HL-60/S4 treated with retinoic acid at 250 ng/mL for 4 days and 3 days (cell line): Measurements from ENCODE around the gene SPRYD3.
"Not testable (repeated sequence)": the region's sequence is repeated elsewhere in the genome, so short reads cannot be mapped to it uniquely, and the experiment has no call there.

Experiments used
- in situ Hi-C: fragments of 300-500 bp; cut with MboI; formaldehyde crosslinking; loops from 2 replicates; pipeline ENCODE4 v1.7.0; 2022; ENCODE audit warnings: low sequenced_read_pairs

SPRYD3 gene

DNA sequence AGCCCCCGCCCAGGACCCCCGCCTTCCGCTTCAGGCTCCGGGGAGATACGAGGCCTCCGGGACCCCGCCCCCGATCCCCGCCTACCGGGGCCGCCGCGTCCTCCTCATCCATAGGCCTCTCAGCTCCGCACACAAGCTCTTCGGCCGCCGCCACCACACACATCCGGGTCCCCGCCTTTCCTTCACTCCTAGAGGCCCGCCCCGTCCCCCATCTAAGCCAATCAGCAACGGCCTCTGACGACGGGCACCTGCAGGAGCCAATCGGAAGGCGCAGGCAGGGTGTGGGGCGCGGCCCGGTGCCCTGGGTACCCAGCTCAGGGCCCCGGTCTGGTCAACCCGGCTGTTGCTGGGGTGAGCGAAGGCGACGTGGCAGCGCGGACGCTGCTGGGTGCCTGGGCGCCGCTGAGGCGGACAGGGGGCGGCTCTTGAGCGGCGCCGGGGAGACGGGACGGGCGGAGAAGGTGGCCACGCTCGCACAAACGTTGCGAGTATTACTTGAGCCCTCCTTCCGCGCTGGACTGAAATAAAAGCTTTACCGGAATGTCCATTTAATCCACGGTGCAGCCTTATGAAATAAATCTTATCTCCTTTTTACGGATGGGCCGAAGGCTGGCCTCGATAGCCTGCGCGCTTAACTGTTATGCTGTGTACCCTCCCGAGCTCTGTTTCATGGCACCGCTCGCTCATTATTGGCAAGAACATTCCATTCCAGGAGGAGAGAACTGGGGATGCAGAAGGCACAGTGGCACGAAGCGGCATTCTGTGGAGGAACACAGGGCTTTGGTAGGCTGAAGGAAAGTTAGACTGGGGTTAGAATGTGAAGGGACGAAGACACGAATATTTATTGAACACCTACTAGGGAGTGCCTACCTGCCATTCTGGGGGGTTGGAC, at the start of gene SPRYD3:
TSS of gene SPRYD3 (minus strand) at position 165 of the 892 bp plus-strand sequence. CDS start at position 108, 57 bp downstream.
- in situ Hi-C loops = no loop called here

GRCh38 chr12:53127169-53127568, 48.0 kb upstream of the SPRYD3 start:
- in situ Hi-C loops = no loop called here

DNA sequence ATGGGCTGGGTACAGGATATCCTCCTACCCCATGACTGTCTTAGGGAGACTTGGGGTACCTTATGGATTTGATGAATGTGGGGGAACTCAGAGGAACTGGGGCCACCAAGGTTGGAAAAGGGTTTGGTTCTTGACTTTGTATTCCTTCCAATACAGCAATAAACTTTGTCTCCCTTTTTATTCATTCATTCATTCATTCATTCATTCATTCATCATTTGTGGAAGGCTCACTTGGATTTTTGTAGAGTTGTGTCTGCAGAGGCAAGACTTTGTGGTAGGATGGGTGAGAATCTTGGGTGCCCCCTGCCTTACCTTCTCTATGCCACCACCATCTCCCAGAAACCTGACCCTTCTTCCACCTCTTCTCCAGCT, 45.1 kb upstream of the SPRYD3 start:
- in situ Hi-C loops = no loop called here

GRCh38 chr12:53123578-53124351, 44.6 kb upstream of the SPRYD3 start:
- in situ Hi-C loops = no loop called here

GRCh38 chr12:53122961-53123468, 43.8 kb upstream of the SPRYD3 start:
- in situ Hi-C loops = no loop called here

DNA sequence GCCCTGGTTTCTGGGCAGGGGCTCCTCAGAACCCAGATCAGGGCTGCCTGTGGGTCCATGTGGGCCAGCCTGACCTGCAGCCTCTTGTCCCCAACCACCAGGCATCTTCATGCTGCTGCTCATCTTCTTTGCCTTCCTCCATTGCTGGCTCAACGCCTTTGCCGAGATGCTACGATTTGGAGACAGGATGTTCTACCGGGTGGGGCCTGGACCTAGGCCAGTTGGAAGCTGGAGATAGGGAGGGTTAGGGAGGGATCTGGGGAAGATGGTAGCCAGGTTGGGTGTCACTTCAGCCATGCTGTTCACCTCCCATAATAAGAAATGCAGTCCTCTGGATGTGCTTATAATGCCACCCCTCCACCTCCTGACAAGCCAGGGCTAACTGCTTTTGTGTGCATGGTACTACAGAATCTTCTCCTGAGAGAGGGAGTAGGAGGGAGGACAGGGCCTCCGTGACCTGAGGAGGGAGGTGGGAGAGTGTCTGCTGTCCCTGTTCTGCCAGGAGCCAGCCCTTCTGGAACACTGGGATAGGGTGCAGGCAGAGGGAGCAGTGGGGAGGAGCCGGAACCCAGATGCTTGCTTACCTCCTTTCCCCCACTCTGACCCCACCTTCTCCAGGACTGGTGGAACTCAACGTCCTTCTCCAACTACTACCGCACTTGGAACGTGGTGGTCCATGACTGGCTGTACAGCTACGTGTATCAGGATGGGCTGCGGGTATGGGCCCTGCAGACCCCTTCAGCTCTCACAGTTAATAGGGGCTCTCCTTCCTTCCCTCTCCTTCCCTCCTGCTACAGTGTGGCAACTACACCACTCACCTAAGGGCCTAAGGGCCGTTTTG, 41.7 kb upstream of the SPRYD3 start:
- in situ Hi-C loops = no loop called here

DNA sequence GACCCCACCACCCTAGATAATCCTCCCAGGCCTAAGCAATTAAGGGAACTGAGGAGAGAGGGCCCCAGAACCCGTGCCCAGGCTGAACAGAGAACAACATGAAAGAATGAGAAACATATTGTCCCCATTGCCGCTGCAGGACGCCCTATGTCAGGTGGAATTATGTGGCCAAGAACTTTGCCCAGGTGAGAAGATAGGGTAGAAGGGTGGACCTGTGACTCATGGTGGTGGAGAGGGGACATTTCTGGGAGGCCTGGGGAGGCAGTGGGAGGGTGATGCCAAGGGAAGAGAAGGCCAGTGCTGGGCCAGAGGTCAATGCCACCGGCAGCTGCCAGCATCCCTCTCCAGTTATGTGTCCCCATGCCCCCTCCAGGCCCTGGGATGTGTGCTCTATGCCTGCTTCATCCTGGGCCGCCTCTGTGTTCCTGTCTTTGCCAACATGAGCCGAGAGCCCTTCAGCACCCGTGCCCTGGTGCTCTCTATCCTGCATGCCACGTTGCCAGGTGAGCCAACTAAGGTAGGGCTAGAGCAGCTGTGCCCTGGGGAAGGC, 39.6 kb upstream of the SPRYD3 start:
- in situ Hi-C loops = no loop called here

DNA sequence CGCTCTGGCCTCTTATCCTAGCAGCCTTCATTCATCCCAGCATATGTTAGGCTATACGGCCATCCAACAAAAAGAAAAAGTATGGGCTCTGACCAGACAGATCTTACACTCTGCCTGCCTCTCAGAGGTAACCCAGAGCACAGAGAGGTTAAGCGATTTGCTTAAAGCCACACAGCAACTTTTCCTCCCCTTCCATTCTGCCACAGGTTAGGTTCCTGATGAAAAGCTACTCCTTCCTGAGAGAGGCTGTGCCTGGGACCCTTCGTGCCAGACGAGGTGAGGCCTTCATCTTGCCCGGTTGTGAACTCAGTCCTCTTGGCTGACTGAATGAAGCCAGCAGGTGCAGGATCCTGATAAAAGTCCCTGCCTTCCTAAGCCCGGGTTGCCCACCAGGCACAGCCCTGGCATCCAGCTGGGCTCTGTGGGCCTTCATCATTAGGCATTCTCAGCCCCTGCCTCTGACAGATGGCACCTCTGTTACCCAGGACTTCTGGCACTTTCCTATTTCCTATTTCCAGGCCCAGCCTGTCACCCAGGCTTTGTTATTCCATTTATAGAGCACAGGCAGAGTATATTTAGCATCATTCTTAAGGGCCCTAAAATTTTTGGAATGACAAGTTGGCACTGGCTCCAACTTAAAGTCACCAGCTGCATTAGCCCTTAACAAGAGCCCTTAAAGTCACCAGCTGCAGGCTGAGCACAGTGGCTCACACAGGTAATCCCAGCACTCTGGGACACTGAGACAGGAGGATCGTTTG, 36.9 kb upstream of the SPRYD3 start:
- in situ Hi-C loops = no loop called here

DNA sequence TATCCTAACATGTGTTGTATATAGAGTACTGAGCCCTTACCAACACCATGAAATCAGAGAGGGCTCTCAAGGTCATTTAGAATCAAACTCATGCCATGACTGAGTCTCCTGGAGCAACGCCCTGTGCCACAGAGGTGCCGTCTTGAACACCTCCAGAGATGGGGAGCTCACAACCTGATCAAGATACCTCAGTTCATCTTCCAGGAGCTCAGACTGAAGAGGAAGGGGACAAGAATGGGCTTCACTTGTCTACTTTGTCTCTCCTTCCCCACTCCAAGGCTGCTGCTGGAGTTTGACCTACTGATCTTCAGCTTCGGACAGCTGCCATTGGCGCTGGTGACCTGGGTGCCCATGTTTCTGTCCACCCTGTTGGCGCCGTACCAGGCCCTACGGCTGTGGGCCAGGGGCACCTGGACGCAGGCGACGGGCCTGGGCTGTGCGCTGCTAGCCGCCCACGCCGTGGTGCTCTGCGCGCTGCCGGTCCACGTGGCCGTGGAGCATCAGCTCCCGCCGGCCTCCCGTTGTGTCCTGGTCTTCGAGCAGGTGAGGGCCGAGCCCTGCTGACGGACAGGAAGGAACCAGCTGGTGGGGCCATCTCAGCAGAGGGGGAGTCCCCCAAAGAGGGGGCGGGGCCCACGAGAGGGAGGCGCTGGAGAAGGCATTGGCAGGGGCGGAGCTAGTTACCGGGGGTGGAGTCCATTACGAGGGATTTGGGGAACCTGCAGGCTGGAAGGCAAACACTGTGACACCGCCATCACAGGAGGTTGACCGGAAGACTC, 36.1 kb upstream of the SPRYD3 start:
- in situ Hi-C loops = no loop called here

DNA sequence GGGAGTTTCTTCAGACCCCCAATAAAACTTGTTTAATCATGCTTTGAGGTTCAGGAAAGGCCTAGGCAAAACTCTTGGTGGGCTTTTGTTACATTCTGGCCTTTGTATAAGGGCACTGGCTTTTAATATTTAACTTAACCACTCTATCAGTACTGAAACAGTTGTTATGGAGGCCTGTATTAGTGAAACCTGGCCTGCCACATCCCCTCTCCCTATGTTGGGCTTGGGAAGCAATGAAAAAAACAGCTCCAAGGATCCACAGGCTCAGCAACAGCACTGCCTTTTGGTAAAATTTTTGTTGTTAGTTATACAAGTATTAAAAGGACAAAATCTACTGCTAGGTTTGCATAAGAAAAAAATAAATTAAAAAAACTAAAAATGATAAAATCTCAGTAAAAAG, 34.8 kb upstream of the SPRYD3 start:
- in situ Hi-C loops = no loop called here

DNA sequence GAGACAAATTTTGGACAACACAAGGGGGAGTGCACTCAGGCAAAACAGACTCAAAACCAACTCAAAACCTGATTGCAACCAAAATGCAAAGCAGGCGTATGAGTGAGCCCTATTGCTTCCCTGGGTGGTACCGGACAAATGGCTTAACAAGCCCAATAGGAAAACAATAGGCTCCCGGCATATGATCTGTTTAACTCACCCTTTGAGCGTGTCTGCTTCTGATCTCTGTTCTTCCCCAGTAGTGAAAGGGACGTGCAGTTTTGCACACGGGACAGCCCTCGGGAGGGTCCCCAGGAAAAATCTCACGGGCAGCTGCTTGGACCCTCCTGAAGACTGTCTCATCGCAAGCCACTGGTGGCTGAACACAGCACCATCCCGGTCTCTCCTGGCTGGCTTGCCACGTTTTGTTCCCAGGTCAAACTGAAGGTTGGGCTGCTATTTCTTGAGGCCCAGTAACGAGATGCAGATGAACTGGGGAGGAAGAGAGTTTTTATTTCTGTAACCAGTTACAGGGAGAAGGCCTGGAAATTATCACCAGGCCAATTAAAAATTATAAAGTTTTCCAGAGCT, 34.0 kb upstream of the SPRYD3 start:
- in situ Hi-C loops = no loop called here

DNA sequence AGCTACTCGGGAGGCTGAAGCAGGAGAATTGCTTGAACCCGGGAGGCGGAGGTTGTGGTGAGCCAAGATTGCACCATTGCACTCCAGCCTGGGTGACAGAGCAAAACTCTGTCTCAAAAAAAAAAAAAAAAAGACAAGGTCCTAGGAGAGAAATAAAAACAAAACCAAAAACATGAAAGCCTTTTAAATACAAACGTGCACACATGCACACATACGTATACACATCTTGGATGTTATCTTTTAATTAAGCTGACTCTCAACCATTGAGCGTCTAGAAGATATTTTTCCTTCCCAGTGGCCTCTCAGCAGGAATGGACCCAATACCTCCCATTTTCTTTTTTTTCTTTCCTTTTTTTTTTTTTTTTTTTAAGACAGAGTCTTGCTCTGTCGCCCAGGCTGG, 33.2 kb upstream of the SPRYD3 start:
- in situ Hi-C loops = not testable (repeated sequence)

DNA sequence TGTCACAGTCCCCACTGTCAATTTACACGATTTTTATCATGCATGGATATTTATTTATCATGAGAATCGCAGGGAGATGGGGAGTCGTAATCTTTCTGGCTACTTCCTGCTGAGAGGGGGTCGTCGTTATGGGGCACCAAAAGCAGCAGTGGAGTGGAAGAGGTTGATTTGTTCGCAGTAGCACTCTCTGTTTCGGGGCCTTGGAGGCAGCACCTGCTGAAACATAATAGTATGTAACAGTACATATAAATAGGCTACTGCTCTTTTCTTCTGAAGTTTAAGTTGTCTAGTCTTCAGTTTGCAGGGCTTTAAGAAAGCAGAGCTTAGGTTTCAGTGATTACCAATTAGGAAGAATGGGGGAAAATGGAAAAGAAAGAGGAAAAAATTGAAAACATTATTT, 27.9 kb upstream of the SPRYD3 start:
- in situ Hi-C loops = no loop called here

DNA sequence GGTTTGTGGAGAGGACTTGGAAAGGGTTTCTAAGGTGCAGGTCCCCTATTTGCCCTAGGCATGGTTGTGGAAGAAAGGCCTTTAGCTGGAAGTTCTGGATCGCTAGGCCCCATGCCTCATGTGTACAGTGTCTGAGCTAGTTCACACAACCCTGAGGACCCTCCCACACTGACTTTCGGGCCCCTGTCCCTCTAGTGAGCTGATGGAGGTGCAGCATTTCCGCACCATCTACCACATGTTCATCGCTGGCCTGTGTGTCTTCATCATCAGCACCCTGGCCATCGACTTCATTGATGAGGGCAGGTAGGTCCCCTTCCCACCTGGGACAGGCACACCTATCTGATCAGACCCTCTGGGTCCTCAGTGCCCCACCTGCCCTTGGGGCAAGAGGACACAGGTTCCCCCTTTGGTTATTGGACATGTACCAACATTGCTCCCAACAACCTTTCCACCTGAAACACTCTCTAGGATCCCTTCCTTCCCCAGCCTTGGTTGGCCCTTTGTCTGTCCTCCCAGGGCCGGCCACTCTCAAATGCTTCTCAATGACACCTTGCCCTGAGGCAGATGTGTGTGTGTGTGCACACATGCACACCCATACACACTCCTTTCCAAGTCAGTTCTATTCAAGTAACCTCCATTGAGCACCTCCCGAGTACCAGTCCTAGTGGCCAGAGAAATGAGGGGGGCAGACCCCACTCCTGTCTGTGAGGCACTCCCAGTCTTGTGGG, 26.7 kb upstream of the SPRYD3 start:
- in situ Hi-C loops = no loop called here

GRCh38 chr12:53105256-53105655, 26.1 kb upstream of the SPRYD3 start:
- in situ Hi-C loops = no loop called here

DNA sequence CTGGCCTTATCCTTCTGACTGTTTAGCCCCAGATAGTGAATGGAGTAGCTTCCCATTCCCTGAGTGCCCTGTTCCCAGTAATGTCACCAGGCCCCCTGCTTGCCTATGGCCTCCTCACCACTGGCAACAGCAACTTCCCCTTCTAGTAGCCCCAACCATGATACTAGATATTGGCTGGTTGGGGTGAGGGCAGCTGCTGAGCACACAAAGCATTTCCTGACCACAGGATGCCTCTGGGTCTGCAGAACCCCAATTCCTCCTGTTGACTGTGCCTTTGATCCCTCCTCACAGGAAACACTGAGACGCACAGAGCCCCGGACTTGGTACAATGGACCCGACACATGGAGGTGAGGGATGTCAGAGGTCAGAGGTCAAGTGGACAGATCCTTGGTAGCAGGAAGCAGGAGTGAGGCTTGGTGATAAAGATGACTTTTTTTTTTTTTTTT, 24.7 kb upstream of the SPRYD3 start:
- in situ Hi-C loops = no loop called here

GRCh38 chr12:53102883-53103807, 24.0 kb upstream of the SPRYD3 start, which contains the start of gene SOAT2:
TSS of gene SOAT2 (plus strand) at chr12:53103486. CDS start at chr12:53103578, 92 bp downstream.
- in situ Hi-C loops = no loop called here
